GM12878 (cell line): Measurements from ENCODE around the gene C1R. TPM values are rescaled to one million over a fixed set of nuclear protein-coding genes. Genes with fewer than 3 reads are reported as not detected.
"Not testable (repeated sequence)": the region's sequence is repeated elsewhere in the genome, so short reads cannot be mapped to it uniquely, and the experiment has no call there.

ENCODE experiments used
- ATAC-seq: fragments of 200-7000 bp; cut with Tn5 transposase; 3 replicates; pipeline ENCODE4 v1.9.1; 2020; ENCODE audit warnings: mild to moderate bottlenecking, moderate library complexity
- BruUV-seq: library from RNA; stranded (reverse); fragments of 400-500 nt; replicated peaks from 2 replicates; lab custom pipeline; 2021; lab: Mats Ljungman, UMichigan
- CTCF ChIA-PET: fragments of 300-600 bp; sonication (Branson Sonifier 250); formaldehyde crosslinking; extraction: SDS; loops from one replicate; lab custom pipeline; 2021; ENCODE audit warnings: inconsistent platforms; lab: Yijun Ruan, JAX
- POLR2A ChIA-PET: fragments of 350-600 bp; formaldehyde crosslinking; extraction: SDS; loops from one replicate; lab custom pipeline; 2021; ENCODE audit warnings: inconsistent platforms; lab: Charles Lee
- RAD21 ChIA-PET: fragments of 300-600 bp; sonication (Branson Sonifier 250); formaldehyde crosslinking; loops from one replicate; lab custom pipeline; 2023; ENCODE audit warnings: antibody characterized with exemption; ENCODE audit not compliant: unreplicated experiment; lab: Charles Lee
- SMC1A ChIA-PET: fragments of 300-600 bp; sonication (Branson Sonifier 250); formaldehyde crosslinking; loops from one replicate; lab custom pipeline; 2023; ENCODE audit not compliant: unreplicated experiment, uncharacterized antibody; lab: Charles Lee
- DNase-seq: peaks from one replicate; pipeline ENCODE4 v3.0.0-alpha.2; 2011; ENCODE audit warnings: low read depth, low spot score
- FAIRE-seq: peaks from 3 replicates; lab custom pipeline; 2011; peaks lifted over from hg19 to GRCh38; lab: Jason Lieb, UNC
- H2AFZ ChIP-seq: 2 replicates; pipeline ENCODE4 v1.6.0; 2011; ENCODE audit warnings: low read depth, low read length, control low read depth; ENCODE audit not compliant: control insufficient read depth
- H3K27ac ChIP-seq: 2 replicates; pipeline ENCODE4 v1.5.1; 2011; ENCODE audit warnings: control low read depth; ENCODE audit not compliant: control insufficient read depth, insufficient read depth
- H3K27me3 ChIP-seq, 2 experiments: replicated peaks in 1 of 2; 2 replicates each; pipeline versions ENCODE4 v1.6.0 to v1.6.1; 2011; ENCODE audit warnings: low read length in 1 of 2; ENCODE audit not compliant: control insufficient read depth in 2 of 2, insufficient read depth in 2 of 2
- H3K36me3 ChIP-seq, 2 experiments: 2 replicates each; pipeline ENCODE4 v1.5.1; 2011; ENCODE audit warnings: low read length in 1 of 2; ENCODE audit not compliant: control insufficient read depth in 2 of 2, insufficient read depth in 2 of 2
- H3K4me1 ChIP-seq: 2 replicates; pipeline ENCODE4 v1.6.1; 2011; ENCODE audit warnings: mild to moderate bottlenecking, low read length, moderate library complexity, mixed read lengths; ENCODE audit not compliant: control insufficient read depth, insufficient read depth
- H3K4me2 ChIP-seq: 2 replicates; pipeline ENCODE4 v1.6.0; 2011; ENCODE audit warnings: control low read depth; ENCODE audit not compliant: control insufficient read depth, insufficient read depth
- H3K4me3 ChIP-seq: fragments of 200-600 bp; sonication (generic); 2 replicates; pipeline ENCODE4 v1.5.1; 2016
- H3K79me2 ChIP-seq: 2 replicates; pipeline ENCODE4 v1.6.0; 2011; ENCODE audit warnings: low read length; ENCODE audit not compliant: control insufficient read depth, insufficient read depth
- H3K9ac ChIP-seq: 2 replicates; pipeline ENCODE4 v1.8.0; 2011; ENCODE audit warnings: low read length, control low read depth, mixed read lengths; ENCODE audit not compliant: control insufficient read depth, insufficient read depth
- H3K9me3 ChIP-seq: replicated peaks from 3 replicates; pipeline ENCODE4 v1.5.1; 2011; ENCODE audit warnings: mild to moderate bottlenecking, low read length; ENCODE audit not compliant: control insufficient read depth, insufficient read depth
- H4K20me1 ChIP-seq: 2 replicates; pipeline ENCODE4 v1.6.0; 2011; ENCODE audit not compliant: control insufficient read depth, insufficient read depth
- ASH2L ChIP-seq: fragments of 300-600, 200-600 bp; sonication (generic); IDR thresholded peaks from 2 replicates; pipeline ENCODE4 v1.6.1; 2017; ENCODE audit warnings: low read depth, mild to moderate bottlenecking, borderline replicate concordance
- ATF7 ChIP-seq: fragments of 450-650 bp; IDR thresholded peaks from 2 replicates; pipeline ENCODE4 v1.6.1; 2016; ENCODE audit warnings: low read depth, mild to moderate bottlenecking
- CHD1 ChIP-seq: IDR thresholded peaks from 2 replicates; pipeline ENCODE4 v1.6.1; 2012; ENCODE audit warnings: low read depth, low read length, improper control_type of control experiment
- CREB1 ChIP-seq: IDR thresholded peaks from 2 replicates; pipeline ENCODE4 v1.6.1; 2012; ENCODE audit warnings: low read depth, mild to moderate bottlenecking, inconsistent platforms
- GABPA ChIP-seq: IDR thresholded peaks from 2 replicates; pipeline ENCODE4 v1.6.1; 2014; ENCODE audit warnings: antibody characterized with exemption, low read depth, mild to moderate bottlenecking, inconsistent platforms
- HCFC1 ChIP-seq: fragments of 150-350 bp; IDR thresholded peaks from 2 replicates; pipeline ENCODE4 v1.6.1; 2014; ENCODE audit warnings: low read length
- IKZF1 ChIP-seq: fragments of 450-650 bp; conservative IDR thresholded peaks from 2 replicates; pipeline ENCODE4 v1.6.1; 2017; ENCODE audit warnings: antibody characterized with exemption, mild to moderate bottlenecking
- JUND ChIP-seq: IDR thresholded peaks from 2 replicates; pipeline ENCODE4 v1.6.1; 2012; ENCODE audit warnings: low read depth, mild to moderate bottlenecking, low read length, improper control_type of control experiment, moderate library complexity
- MEF2B ChIP-seq: fragments of 450-650 bp; IDR thresholded peaks from 2 replicates; pipeline ENCODE4 v1.6.1; 2018; ENCODE audit warnings: mild to moderate bottlenecking, moderate library complexity; ENCODE audit not compliant: partially characterized antibody, poor library complexity, severe bottlenecking
- POLR2AphosphoS2 ChIP-seq: IDR thresholded peaks from 2 replicates; pipeline ENCODE4 v1.6.1; 2011; ENCODE audit warnings: low read depth, mild to moderate bottlenecking, low read length, improper control_type of control experiment, moderate library complexity
- SMC3 ChIP-seq: IDR thresholded peaks from 2 replicates; pipeline ENCODE4 v1.6.1; 2011; ENCODE audit warnings: low read length, improper control_type of control experiment, borderline replicate concordance
- SPI1 ChIP-seq: IDR thresholded peaks from 2 replicates; pipeline ENCODE4 v1.6.1; 2011; ENCODE audit warnings: low read depth, mild to moderate bottlenecking, low read length, moderate library complexity, borderline replicate concordance; ENCODE audit not compliant: insufficient read depth
- SREBF2 ChIP-seq: IDR thresholded peaks from 2 replicates; pipeline ENCODE4 v1.6.1; 2012; ENCODE audit warnings: mild to moderate bottlenecking, low read length
- SRF ChIP-seq, 2 experiments: IDR thresholded peaks; 2 replicates each; pipeline ENCODE4 v1.6.1; 2011; ENCODE audit warnings: low read depth in 2 of 2, low read length in 2 of 2, mild to moderate bottlenecking in 1 of 2, moderate library complexity in 1 of 2
- STAT1 ChIP-seq: fragments of 450-650 bp; conservative IDR thresholded peaks from 2 replicates; pipeline ENCODE4 v1.6.1; 2014; ENCODE audit warnings: antibody characterized with exemption, mild to moderate bottlenecking
- TCF12 ChIP-seq: IDR thresholded peaks from 2 replicates; pipeline ENCODE4 v1.6.1; 2011; ENCODE audit warnings: low read depth, mild to moderate bottlenecking, low read length
- WGBS: methylation state at CpG from one replicate; pipeline ENCODE4 v1.1.6; 2016; ENCODE audit warnings: low lambda C conversion rate; ENCODE audit not compliant: insufficient replicate concordance, insufficient coverage; ENCODE audit errors: missing lambda C conversion rate; 5-methylcytosine and 5-hydroxymethylcytosine counted together
- in situ Hi-C: fragments of 300-500 bp; cut with MboI; formaldehyde crosslinking; loops from 9 replicates; pipeline ENCODE4 v1.14.3; 2018; ENCODE audit warnings: mixed read lengths
- intact Hi-C: fragments of 100-400 bp; cut with micrococcal nuclease; formaldehyde crosslinking; loops from one replicate; pipeline ENCODE4 v1.14.2; 2022; ENCODE audit not compliant: unreplicated experiment
- polyA plus RNA-seq, 11 experiments: library from polyadenylated mRNA; depleted of rRNA in 4 of 11; unstranded in 6 of 11; stranded (reverse) in 5 of 11; fragments of >200 nt; fragmentation: Nextera tagmentation in 4 of 11; fragmentation: Illumina TruSeq in 1 of 11; extraction: Ambion mirVana in 4 of 11; extraction: Trizol in 1 of 11; gene quantifications; 1 replicate in 1 of 11; 2 replicates in 10 of 11; pipeline versions ENCODE4 v1.2.1 to v1.2.3, GENCODE V29; 2011 to 2016; ENCODE audit warnings: inconsistent platforms in 2 of 11, missing spikeins in 2 of 11, low read depth in 1 of 11
- total RNA-seq, 4 experiments: library from RNA; depleted of rRNA in 3 of 4; stranded (reverse); fragments of >200 nt in 3 of 4; fragmentation: Illumina TruSeq in 1 of 4; extraction: Trizol in 1 of 4; gene quantifications; 2 replicates each; pipeline versions ENCODE4 v1.2.1 to v1.2.3, GENCODE V29; 2013 to 2021
- TF ChIP-seq, protein P1 (sequence below): fragments of 450-650 bp; IDR thresholded peaks from 2 replicates; pipeline ENCODE4 v1.6.1; 2017; ENCODE audit warnings: low read depth, mild to moderate bottlenecking, moderate library complexity

Gene C1R
- total and polyA plus RNA-seq, 10 of the 15 experiments (the other 5 are each of a cell fraction or from before 2014, with no cell fraction given), result 0.31 to 1.9 (median 0.96) TPM; not detected in 1

DNA sequence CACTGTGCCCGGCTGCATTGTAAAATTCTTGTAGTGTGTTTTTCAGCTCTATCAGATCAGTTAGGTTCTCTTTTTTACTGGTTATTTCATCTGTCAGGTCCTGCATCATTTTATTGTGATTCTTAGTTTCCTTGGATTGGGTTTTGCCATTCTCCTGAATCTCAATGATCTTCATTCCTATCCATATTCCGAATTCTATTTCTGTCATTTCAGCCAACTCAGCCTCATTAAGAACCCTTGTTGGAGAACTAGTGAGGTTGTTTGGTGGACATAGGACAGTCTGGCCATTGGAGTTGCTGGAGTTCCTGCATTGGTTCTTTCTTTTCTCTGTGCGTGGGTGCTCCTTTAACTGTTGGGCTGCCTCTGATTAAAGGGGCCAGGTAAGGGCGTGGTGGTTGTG, 37.3 kb downstream of the C1R start:
- in situ Hi-C loops (no loop called here), intact Hi-C loops (no loop called here)
- Histone ChIP-seq H2AFZ (no peak overlapping the region), H3K36me3 (no peaks in the 10 kb centered on the region), H3K9me3 (no peaks in the 10 kb centered on the region), H3K9ac (no peak overlapping the region), H3K27me3 (peaks cover 3 to 5% of the 10 kb centered on the region in 2 experiments; a peak in 3 of 4 replicates), H3K79me2 (no peaks in the 10 kb centered on the region), H3K4me1 (no peaks in the 10 kb centered on the region), H3K4me2 (no peak overlapping the region), H3K27ac (no peak overlapping the region), H4K20me1 (no peaks in the 10 kb centered on the region), H3K4me3 (no peak overlapping the region)
- 39% methylated on average over 4 of the region's 4 CpGs for WGBS
- DNase-seq (no peak), FAIRE-seq (no peak), ATAC-seq (no peak)
- CTCF ChIA-PET, result interaction anchor here (1.3 kb wide), 1 partner anchor 39 kb away, joined by 3 read pairs; no protein-coding TSS in a partner anchor
- no TSS peak for BruUV-seq
- SMC1A ChIA-PET, result no interaction called here
- TF ChIP-seq SREBF2 (no peak), HCFC1 (no peak), SRF (IDR thresholded peaks at IDR 0.05; ENCODE audit: low read depth in 2 of 2, low read length in 2 of 2) (no peak), ASH2L (no peak), CHD1 (no peak), TCF12 (no peak), STAT1 (no peak), MEF2B (no peak), ATF7 (no peak), JUND (no peak), SPI1 (no peak), IKZF1 (no peak), POLR2AphosphoS2 (no peak), CREB1 (no peak), SMC3 (no peak), GABPA (no peak)
- TF ChIP-seq, protein P1, sequence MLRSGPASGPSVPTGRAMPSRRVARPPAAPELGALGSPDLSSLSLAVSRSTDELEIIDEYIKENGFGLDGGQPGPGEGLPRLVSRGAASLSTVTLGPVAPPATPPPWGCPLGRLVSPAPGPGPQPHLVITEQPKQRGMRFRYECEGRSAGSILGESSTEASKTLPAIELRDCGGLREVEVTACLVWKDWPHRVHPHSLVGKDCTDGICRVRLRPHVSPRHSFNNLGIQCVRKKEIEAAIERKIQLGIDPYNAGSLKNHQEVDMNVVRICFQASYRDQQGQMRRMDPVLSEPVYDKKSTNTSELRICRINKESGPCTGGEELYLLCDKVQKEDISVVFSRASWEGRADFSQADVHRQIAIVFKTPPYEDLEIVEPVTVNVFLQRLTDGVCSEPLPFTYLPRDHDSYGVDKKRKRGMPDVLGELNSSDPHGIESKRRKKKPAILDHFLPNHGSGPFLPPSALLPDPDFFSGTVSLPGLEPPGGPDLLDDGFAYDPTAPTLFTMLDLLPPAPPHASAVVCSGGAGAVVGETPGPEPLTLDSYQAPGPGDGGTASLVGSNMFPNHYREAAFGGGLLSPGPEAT, result no peak
- POLR2A ChIA-PET, result no interaction called here
- RAD21 ChIA-PET, result no interaction called here

DNA sequence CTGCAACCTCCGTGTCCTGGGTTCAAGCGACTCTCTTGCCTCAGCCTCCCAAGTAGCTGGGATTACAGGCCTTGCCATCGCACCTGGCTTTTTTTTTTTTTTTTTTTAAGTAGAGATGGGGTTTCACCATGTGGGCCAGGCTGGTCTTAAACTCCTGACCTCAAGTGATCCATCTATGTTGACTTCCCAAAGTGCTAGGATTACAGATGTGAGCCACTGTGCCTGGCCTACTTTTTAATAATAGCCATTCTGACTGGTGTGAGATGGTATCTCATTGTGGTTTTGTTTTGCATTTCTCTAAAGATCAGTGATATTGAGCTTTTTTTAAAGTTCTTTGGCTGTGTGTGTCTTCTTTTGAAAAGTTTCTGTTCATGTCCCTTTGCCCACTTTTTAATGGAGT, 42.3 kb downstream of the C1R start:
- ChIA-PET POLR2A (interaction anchor here (0.6 kb wide), 1 partner anchor 1015 kb away, joined by 3 read pairs; no protein-coding TSS in a partner anchor), SMC1A (interaction anchor here (0.7 kb wide), 1 partner anchor 104 kb away, joined by 3 read pairs; no protein-coding TSS in a partner anchor), CTCF (interaction anchor here (0.6 to 1.0 kb wide), 2 partner anchors 43 to 581 kb away, joined by 3 read pairs; no protein-coding TSS in a partner anchor)
- H3K27ac ChIP-seq, H3K79me2 ChIP-seq, H3K27me3 ChIP-seq, H3K4me1 ChIP-seq, DNase-seq, in situ Hi-C loops, BruUV-seq, ATAC-seq, intact Hi-C loops, H3K36me3 ChIP-seq, H3K9ac ChIP-seq, H3K4me2 ChIP-seq, FAIRE-seq, H3K4me3 ChIP-seq, RAD21 ChIA-PET, H2AFZ ChIP-seq, H3K9me3 ChIP-seq, H4K20me1 ChIP-seq: not testable (repeated sequence)
- WGBS, result 92% methylated on average over 3 of the region's 3 CpGs
